B cell (primary cell): ENCODE measurements around the gene SYNRG. TPM values are rescaled to one million over a fixed set of nuclear protein-coding genes. Genes with fewer than 3 reads are reported as not detected.

Experiments
- ATAC-seq: fragments of 200-7000 bp; cut with Tn5 transposase; one replicate; pipeline ENCODE4 v1.10.0; 2021; ENCODE audit warnings: low read depth, mild to moderate bottlenecking, moderate number of reproducible peaks, moderate library complexity
- CTCF ChIA-PET: fragments of 350-600 bp; sonication (Branson Sonifier 250); formaldehyde crosslinking; loops from one replicate; lab custom pipeline; 2021; ENCODE audit warnings: antibody characterized with exemption, inconsistent platforms; lab: Charles Lee
- POLR2A ChIA-PET: fragments of 350-600 bp; sonication (Branson Sonifier 250); formaldehyde crosslinking; loops from one replicate; lab custom pipeline; 2021; ENCODE audit warnings: antibody characterized with exemption; lab: Charles Lee
- DNase-seq: peaks from one replicate; pipeline ENCODE4 v3.0.0; 2013
- H2AFZ ChIP-seq: 2 replicates; pipeline ENCODE4 v1.6.1; 2012; ENCODE audit warnings: mild to moderate bottlenecking, low read depth, low read length; ENCODE audit not compliant: insufficient read depth, poor library complexity, severe bottlenecking
- H3K27ac ChIP-seq, 2 donors: 1 replicate in 1 of 2; 2 replicates in 1 of 2; pipeline ENCODE4 v1.5.1; 2012 to 2013; ENCODE audit warnings: low read length in 2 of 2, mild to moderate bottlenecking in 2 of 2, moderate library complexity in 1 of 2
- H3K27me3 ChIP-seq, 4 experiments: fragments of 200-600 bp in 1 of 4; sonication (generic) in 1 of 4; replicated peaks in 1 of 4; 1 replicate in 2 of 4; 2 replicates in 2 of 4; pipeline versions ENCODE4 v1.6.1 to v1.7.0; 2013 to 2016; ENCODE audit warnings: low read length in 3 of 4, mild to moderate bottlenecking in 2 of 4, mixed read lengths in 1 of 4, moderate library complexity in 1 of 4; ENCODE audit not compliant: insufficient read depth in 4 of 4, control insufficient read depth in 3 of 4; ENCODE audit errors: control extremely low read depth in 1 of 4
- H3K36me3 ChIP-seq, 2 experiments: replicated peaks in 1 of 2; 1 replicate in 1 of 2; 2 replicates in 1 of 2; pipeline versions ENCODE4 v1.6.1 to v1.7.1; 2013; ENCODE audit warnings: low read length in 1 of 2; ENCODE audit not compliant: insufficient read depth in 2 of 2, control insufficient read depth in 1 of 2; ENCODE audit errors: control extremely low read depth in 1 of 2, extremely low read depth in 1 of 2
- H3K4me1 ChIP-seq, 2 donors: fragments of 200-600 bp in 1 of 2; sonication (generic) in 1 of 2; 1 replicate in 1 of 2; 2 replicates in 1 of 2; pipeline versions ENCODE4 v1.5.1 to v1.6.1; 2013 to 2017; ENCODE audit warnings: low read length in 2 of 2; ENCODE audit not compliant: control insufficient read depth in 2 of 2, insufficient read depth in 2 of 2
- H3K4me2 ChIP-seq: replicated peaks from 2 replicates; pipeline ENCODE3; 2012; ENCODE audit warnings: mild to moderate bottlenecking, low read depth, low read length; ENCODE audit not compliant: poor library complexity, severe bottlenecking
- H3K4me3 ChIP-seq, 5 experiments: fragments of 200-600 bp in 1 of 5; sonication (generic) in 1 of 5; 1 replicate in 3 of 5; 2 replicates in 2 of 5; pipeline versions ENCODE4 v1.5.1 to v1.7.0; 2011 to 2016; ENCODE audit warnings: low read length in 4 of 5, mild to moderate bottlenecking in 4 of 5, low read depth in 2 of 5, control low read depth in 1 of 5, moderate library complexity in 1 of 5; ENCODE audit not compliant: insufficient read depth in 1 of 5; ENCODE audit errors: control extremely low read depth in 1 of 5, extremely low read depth in 1 of 5
- H3K79me2 ChIP-seq: fragments of 200-600 bp; sonication (generic); one replicate; pipeline ENCODE4 v1.6.0; 2016; ENCODE audit warnings: low read length; ENCODE audit not compliant: control insufficient read depth, insufficient read depth
- H3K9ac ChIP-seq: fragments of 200-600 bp; sonication (generic); 2 replicates; pipeline ENCODE4 v1.6.1; 2017; ENCODE audit warnings: mild to moderate bottlenecking, low read length, moderate library complexity
- H3K9me3 ChIP-seq, 3 donors: one replicate each; pipeline versions ENCODE4 v1.6.1 to v1.7.1; 2013; ENCODE audit warnings: low read length in 2 of 3; ENCODE audit not compliant: control insufficient read depth in 2 of 3, insufficient read depth in 1 of 3; ENCODE audit errors: control extremely low read depth in 1 of 3
- H4K20me1 ChIP-seq: 2 replicates; pipeline ENCODE4 v1.6.0; 2012; ENCODE audit warnings: mild to moderate bottlenecking, low read length; ENCODE audit not compliant: insufficient read depth, control insufficient read depth, poor library complexity, severe bottlenecking
- H3K27ac Mint-ChIP-seq: one replicate; pipeline ENCODE4 v1.8.0; 2021; ENCODE audit warnings: mixed read lengths
- H3K27me3 Mint-ChIP-seq: one replicate; pipeline ENCODE4 v1.8.0; 2021; ENCODE audit warnings: mixed read lengths
- H3K4me1 Mint-ChIP-seq: one replicate; pipeline ENCODE4 v1.8.0; 2021; ENCODE audit warnings: mixed read lengths
- H3K4me3 Mint-ChIP-seq: one replicate; pipeline ENCODE4 v1.8.0; 2021; ENCODE audit warnings: mixed read lengths
- H3K9me3 Mint-ChIP-seq: one replicate; pipeline ENCODE4 v1.8.0; 2022; ENCODE audit warnings: mixed read lengths; ENCODE audit not compliant: insufficient read depth
- EZH2 ChIP-seq: IDR thresholded peaks from 2 replicates; pipeline ENCODE4 v1.6.1; 2012; ENCODE audit warnings: borderline replicate concordance, low read depth, mild to moderate bottlenecking, moderate library complexity, low read length; ENCODE audit not compliant: insufficient read depth, poor library complexity, severe bottlenecking
- WGBS: methylation state at CpG from one replicate; pipeline ENCODE4 v1.1.5; 2013; ENCODE audit warnings: missing lambda C conversion rate; ENCODE audit not compliant: insufficient coverage; 5-methylcytosine and 5-hydroxymethylcytosine counted together
- intact Hi-C: fragments of 100-400 bp; cut with micrococcal nuclease; formaldehyde crosslinking; loops from one replicate; pipeline ENCODE4 v1.10.0; 2022
- polyA plus RNA-seq: library from polyadenylated mRNA; depleted of rRNA; stranded (reverse); fragments of >200 nt; gene quantifications from 2 replicates; pipeline ENCODE4 v1.2.3, GENCODE V29; 2012
- total RNA-seq, 2 donors: library from RNA; stranded (reverse); fragments of 120-200 nt in 1 of 2; gene quantifications; 1 replicate in 1 of 2; 2 replicates in 1 of 2; pipeline versions ENCODE4 v1.2.3 to v1.2.4, GENCODE V29; 2013 to 2022
- TF ChIP-seq, protein P1 (sequence below): fragments of 200-600 bp; IDR thresholded peaks from one replicate; pipeline ENCODE4 v1.8.0; 2022; ENCODE audit warnings: antibody characterized with exemption, mild to moderate bottlenecking

Gene SYNRG
- total and polyA plus RNA-seq, 2 donors (not counting 1 experiment from before 2014, with no cell fraction given), result 31.8 to 113 TPM

DNA sequence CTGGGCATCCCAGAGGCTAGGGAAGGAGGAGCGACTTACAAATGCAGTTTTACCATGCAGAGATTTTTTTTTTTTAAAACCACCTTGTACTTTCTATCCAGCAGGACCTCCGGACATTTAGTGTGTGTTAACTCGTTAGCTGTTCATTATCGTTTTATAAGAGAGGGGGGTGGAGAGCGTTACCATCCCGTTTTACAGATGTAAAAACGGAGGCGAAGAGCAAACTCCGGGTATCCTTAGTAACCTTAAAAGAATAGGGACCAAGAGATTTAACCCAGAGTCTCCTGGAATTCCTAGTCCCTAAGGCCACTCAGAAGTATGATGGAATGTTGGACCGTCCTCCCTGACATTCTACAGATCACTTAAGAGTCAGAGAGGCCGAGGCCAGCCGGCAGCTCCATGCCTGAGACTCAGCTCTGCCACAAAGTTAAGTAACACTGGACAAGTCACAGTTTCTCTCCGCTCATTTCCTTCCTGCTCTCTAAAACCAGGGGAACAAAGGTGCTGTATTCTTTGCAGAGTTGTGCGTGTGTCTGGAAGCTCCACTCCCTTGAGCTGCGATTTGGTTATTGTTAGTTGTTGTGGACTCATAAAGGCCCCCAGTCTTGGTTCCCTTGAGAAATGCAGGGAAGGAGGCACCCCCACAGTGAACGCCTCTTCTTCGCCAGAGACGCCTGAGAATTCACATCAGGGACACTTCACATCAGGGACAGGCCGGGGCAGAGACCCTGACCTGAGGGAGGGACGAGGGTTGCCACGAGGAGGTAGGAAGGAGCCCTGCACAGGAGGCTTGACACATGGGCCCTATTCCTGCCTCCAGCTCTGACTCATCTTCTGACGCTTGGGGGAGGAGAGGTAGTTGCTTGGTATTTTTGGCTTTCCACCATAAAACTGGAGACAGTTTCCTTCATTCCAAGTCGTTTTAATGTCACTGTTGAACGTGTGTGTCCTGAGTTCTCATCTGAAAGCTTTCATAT lies 118.3 kb downstream of the SYNRG start:
- no peak for ATAC-seq
- H4K20me1 ChIP-seq, result no peaks in the 10 kb centered on the region
- POLR2A ChIA-PET, result interaction anchor here (0.6 kb wide), 1 partner anchor 161 kb away, joined by 3 read pairs; no protein-coding TSS in a partner anchor

More for the DNA sequence above, 118.3 kb downstream of the SYNRG start:
- Histone ChIP-seq H3K9ac (peak overlapping the region; percentile 68), H3K79me2 (no peaks in the 10 kb centered on the region), H3K36me3 (no peaks in the 10 kb centered on the region), H3K4me1 (peaks cover 17 to 23% of the 10 kb centered on the region in 2 donors), H3K9me3 (no peaks in the 10 kb centered on the region), H3K27me3 (peaks cover 0 to 4% (median 0%) of the 10 kb centered on the region in 4 experiments), H3K4me2 (peak overlapping the region; percentile 98), H3K4me3 (peak overlapping the region; percentile 35 to 73 (median 61)), H2AFZ (peak overlapping the region; percentile 75), H3K27ac (no peak overlapping the region)
- Mint-ChIP-seq H3K4me3 (peak overlapping the region; percentile 88), H3K27ac (peak overlapping the region; percentile 88), H3K4me1 (peaks cover 28% of the 10 kb centered on the region), H3K9me3 (no peaks in the 10 kb centered on the region), H3K27me3 (no peaks in the 10 kb centered on the region)
- CTCF ChIA-PET, result no interaction called here
- intact Hi-C loops, result loop anchor here (1.0 kb wide), 1 partner anchor 132 kb away; no protein-coding TSS in a partner anchor
- DNase-seq, result peak; percentile 17
- no peak for TF ChIP-seq EZH2
- TF ChIP-seq, protein P1, sequence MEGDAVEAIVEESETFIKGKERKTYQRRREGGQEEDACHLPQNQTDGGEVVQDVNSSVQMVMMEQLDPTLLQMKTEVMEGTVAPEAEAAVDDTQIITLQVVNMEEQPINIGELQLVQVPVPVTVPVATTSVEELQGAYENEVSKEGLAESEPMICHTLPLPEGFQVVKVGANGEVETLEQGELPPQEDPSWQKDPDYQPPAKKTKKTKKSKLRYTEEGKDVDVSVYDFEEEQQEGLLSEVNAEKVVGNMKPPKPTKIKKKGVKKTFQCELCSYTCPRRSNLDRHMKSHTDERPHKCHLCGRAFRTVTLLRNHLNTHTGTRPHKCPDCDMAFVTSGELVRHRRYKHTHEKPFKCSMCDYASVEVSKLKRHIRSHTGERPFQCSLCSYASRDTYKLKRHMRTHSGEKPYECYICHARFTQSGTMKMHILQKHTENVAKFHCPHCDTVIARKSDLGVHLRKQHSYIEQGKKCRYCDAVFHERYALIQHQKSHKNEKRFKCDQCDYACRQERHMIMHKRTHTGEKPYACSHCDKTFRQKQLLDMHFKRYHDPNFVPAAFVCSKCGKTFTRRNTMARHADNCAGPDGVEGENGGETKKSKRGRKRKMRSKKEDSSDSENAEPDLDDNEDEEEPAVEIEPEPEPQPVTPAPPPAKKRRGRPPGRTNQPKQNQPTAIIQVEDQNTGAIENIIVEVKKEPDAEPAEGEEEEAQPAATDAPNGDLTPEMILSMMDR, result no peak
- WGBS, result 43% methylated on average over 11 of the region's 24 CpGs
